ENCODE results near the gene AARS1.
"Not testable (repeated sequence)": the region's sequence is repeated elsewhere in the genome, so short reads cannot be mapped to it uniquely, and the experiment has no call there.

AARS1 gene

DNA sequence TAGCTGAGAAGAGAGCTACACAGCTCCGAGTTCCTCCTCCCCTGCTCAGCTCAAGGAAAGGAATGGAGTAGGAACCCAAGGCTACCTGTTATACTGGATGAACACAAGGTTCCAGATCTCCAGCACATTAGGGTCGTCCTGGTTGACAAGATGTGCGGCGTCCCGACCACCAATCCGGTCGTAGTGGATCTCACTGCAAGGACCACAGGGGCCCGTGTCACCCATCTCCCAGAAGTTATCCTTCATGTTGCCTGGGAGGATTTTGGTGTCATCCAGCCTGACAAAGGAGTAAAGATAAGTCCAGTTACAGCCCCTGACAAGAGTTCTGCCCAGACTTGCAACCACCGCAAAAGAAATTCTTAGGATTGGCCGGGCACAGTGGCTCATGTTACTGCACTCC, 17.6 kb downstream of the AARS1 start:
- no peak for DNase-seq (ENCODE audit: low read depth)

GRCh38 chr16:70270176-70270575, 19.1 kb downstream of the AARS1 start:
- DNase-seq (ENCODE audit: low read depth) = no peak

DNA sequence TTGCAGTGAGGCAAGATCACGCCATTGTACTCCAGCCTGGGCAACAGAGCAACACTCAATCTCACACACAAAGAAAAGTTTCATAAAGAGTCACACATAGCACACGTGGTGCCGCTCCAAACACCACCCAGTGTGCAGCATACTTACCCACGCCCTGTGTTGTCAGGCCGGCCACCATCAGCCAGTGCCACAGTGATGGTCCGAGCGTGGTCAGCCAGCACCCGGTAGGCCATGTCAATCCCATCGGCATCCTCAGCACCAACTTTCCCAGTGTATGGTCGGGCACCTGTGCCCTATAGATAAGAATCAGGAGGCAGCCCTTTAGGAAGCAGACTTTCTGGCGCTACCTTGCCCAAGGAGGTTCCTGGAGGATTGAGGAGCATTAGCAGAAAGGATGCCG, 19.8 kb downstream of the AARS1 start:
- no peak for DNase-seq (ENCODE audit: low read depth)

DNA sequence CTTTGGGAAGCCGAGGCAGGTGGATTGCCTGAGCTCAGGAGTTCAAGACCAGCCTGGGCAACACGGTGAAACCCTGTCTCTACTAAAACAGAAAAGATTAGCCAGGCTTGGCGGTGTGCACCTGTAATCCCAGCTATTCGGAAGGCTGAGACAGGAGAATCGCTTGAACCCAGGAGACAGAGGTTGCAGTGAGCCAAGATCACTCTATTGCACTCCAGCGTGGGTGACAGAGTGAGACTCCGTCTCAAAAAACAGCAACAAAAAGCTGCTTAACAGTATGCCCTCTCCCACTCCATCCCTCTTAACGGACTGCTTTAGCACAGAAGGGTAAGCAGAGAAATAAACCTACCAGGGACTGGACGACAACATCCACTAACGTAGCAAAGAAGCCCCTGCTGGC, 21.4 kb downstream of the AARS1 start:
- DNase-seq (ENCODE audit: low read depth) = not testable (repeated sequence)

DNA sequence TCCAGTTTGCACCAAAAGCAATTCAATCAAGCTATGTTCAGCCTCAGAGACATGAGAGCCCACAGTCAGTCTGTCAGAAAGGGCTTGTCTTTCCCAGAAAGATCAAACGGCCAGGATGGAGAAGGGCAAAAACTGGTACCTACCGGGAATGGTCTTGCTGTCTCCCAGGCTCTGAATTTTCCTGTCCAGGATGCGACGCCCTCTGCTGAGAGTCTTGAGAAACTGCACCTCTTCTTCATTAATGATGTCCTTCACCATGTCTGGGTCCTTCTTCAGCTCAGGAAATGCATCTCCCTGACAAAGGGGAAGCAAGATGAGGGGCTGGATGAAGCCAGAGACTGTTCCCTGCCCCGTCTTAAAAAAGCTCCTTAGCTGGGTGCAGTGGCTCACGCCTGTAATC, 21.8 kb downstream of the AARS1 start:
- DNase-seq (ENCODE audit: low read depth) = no peak

- not testable (repeated sequence) for DNase-seq (ENCODE audit: low read depth)
These were observed 29.4 kb downstream of the AARS1 start for GRCh38 chr16:70259903-70260302.

- DNase-seq (ENCODE audit: low read depth) = no peak
These were observed 30.4 kb downstream of the AARS1 start for GRCh38 chr16:70258946-70259345.

DNA sequence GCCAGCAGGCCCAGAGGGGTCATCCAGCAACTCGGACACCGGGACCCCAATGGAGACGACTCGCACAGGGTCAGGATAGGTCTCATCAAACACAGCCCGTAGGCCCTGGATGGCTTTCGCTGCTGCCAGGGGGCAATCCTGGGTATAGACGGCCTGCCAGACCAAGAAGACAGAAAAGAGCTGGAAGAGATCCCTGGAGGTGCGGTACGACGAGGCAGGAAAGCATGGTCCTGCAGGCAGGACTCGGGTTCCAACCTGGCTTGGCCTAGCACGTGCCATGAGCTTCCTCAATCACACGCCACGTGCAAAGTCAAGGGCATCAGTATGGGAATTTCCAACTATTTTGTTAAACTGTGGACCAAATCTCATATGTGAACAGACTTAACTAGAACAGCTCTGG, 31.2 kb downstream of the AARS1 start:
- no peak for DNase-seq (ENCODE audit: low read depth)

DNA sequence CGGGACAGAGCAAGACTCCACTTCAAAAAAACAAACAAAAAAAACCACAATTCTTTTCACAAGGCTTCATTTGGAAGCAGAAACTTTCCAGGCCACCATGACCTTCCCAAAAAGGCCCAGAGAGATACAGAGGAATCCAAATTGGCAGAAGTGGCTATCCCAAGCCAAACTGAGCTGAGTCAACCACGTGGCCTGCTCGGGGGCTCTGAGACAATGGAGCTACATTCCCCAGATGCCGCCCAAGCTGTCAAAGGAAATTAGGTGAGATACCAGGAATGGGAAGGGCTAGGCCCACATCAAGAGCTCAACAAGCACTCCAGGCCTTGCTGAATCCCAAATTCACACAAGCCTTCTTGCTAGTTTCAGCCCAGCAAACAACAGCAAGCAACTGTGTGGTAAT, 31.9 kb downstream of the AARS1 start:
- DNase-seq (ENCODE audit: low read depth) = no peak

DNA sequence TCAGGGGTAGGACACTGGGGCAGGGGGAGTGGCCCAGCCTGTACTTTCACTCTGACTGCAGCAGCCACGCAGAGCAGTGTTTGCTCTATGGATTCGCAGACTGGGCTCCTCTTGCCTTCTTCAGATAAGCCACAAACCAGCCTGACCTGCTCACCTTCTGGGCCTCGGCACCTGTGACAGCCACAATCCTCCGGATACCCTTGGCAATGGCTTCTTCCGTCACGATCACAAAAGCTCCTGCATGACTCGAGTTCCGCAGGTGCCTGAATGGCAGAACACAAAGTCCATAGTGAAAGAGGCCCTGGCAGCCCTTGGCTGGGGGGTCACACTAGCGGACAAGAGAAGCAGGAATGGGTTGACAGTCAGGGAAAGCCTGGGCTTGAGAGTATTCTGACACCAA, 33.7 kb downstream of the AARS1 start:
- DNase-seq (ENCODE audit: low read depth) = no peak

DNA sequence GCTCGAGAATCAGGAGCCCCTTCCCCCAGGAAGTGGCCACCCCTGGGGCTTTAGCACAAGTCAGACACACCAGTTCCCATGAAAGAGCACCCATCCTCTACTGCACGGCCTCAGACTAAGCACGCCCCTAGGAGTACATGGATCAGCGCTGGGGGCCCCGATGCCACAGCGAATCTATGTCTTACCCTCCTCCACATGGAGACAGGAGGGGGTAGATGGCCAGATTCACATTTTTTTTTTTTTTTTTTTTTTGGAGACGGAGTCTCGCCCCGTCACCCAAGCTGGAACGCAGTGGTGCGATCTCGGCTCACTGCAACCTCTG, 34.4 kb downstream of the AARS1 start:
- DNase-seq (ENCODE audit: low read depth) = no peak

DNA sequence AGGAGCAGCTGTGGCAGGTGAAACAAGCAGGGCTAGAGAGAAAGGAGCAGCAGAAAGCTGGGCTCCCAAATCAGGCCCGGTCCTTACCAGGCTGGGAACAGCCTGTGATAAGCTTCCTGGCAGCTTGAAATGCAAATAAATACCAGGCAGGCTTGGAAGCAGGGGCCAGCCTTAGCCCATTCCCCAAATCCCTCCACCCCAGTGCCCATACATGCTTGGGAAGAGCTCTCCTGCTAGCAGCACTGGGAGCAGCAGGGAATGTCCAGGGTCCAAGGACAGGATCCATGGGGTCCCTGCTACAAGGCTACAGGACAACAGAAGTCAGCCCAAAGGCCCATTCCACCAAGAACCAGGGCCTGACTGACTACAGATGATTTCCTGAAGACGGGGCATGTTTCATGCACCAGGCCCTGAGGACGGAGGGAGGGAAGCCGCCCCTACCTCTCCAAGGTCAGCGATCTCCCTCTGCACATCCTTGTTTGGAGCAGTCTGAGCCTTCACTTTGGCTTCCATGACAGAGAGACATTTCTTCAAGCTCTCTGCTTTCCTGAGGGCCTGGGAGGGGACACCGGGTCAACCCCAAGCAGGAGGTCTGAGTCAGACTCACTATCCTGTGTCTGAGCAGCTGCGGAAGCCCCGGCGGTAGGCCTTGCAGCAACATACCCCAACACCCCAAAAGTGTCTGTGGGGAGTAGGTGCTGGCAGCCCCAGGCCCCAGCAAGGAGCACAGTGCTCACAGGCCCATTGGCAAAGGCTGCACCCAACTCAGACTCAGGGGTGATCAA, 34.9 kb downstream of the AARS1 start:
- DNase-seq (ENCODE audit: low read depth) = no peak

- DNase-seq (ENCODE audit: low read depth) = no peak
These were observed 35.8 kb downstream of the AARS1 start for GRCh38 chr16:70253291-70254106.

- DNase-seq (ENCODE audit: low read depth) = no peak
These were observed 36.8 kb downstream of the AARS1 start for GRCh38 chr16:70252355-70252988.

- DNase-seq (ENCODE audit: low read depth) = peak; percentile 78
These were observed 37.5 kb downstream of the AARS1 start, which contains the start of gene EXOSC6 for GRCh38 chr16:70251629-70252354. Gene EXOSC6 (minus strand): TSS chr16:70251940. CDS start chr16:70251900, 40 bp downstream.

- DNase-seq (ENCODE audit: low read depth) = no peak
These were observed 38.3 kb downstream of the AARS1 start for GRCh38 chr16:70250748-70251628.

DNA sequence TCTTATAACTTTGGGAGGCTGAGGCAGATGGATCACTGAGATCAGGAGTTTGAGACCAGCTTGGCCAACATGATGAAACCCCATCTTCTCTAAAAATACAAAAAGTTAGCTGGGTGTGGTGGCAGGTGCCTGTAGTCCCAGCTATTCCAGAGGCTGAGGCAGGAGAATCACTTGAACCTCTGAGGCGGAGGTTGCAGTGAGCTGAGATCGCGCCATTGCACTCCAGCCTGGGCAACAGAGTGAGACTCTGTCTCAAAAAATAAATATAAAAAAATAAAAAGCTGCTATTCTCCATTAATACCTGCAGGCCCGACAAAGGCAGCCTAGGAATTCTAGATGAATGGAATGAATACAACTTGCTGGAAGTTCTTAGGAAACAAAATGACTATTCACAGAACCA, 39.6 kb downstream of the AARS1 start:
- DNase-seq (ENCODE audit: low read depth) = not testable (repeated sequence)

- not testable (repeated sequence) for DNase-seq (ENCODE audit: low read depth)
These were observed 50.5 kb downstream of the AARS1 start for GRCh38 chr16:70238773-70239172.

DNA sequence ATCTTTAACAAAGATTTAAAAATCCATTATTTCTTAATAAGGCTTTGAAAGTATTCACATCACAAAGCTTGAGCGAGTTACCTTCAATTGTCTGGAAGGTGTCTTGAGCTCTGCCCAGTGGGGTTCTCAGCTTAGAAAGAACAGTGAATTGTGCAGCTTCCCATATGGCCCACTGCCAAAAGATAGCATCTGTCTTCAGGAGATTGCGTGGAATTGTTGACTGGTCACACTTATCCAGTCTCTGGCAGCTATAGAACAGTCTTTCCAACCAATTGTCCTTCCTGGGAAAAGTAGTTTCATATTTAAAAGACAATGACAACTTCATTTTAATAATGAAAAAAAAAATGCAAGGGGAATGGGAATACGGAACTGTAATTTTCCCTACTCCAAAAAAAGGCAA, 57.5 kb downstream of the AARS1 start:
- DNase-seq (ENCODE audit: low read depth) = not testable (repeated sequence)

DNA sequence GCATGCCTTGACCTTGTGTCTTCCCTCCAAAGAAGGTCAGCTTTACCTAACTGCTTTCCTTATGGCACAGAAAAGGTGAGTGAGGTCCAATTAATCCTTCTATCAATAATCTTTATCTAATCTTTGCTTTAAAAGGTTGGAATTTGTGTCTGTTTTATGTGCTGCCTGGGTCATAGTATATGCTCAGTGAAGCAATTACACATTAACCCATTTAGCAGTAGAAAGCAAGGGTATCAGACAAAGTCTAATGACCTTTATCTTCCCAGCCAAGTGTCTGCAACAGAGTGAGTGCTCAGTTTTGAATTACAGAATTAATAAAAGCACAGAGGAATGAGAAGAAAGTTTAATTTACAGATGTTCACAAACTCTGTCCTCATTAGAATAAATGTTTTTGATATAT, 63.3 kb downstream of the AARS1 start:
- not testable (repeated sequence) for DNase-seq (ENCODE audit: low read depth)

GRCh38 chr16:70225430-70225829, 63.9 kb downstream of the AARS1 start:
- not testable (repeated sequence) for DNase-seq (ENCODE audit: low read depth)
